Measurements from ENCODE around the gene ATP5PD.
"Not testable (repeated sequence)": the region's sequence is repeated elsewhere in the genome, so short reads cannot be mapped to it uniquely, and the experiment has no call there.

ATP5PD gene

GRCh38 chr17:75013092-75013559, 33.6 kb downstream of the ATP5PD start:
- DNase-seq: no peak

GRCh38 chr17:75012346-75013091, 34.2 kb downstream of the ATP5PD start, which contains the start of gene MRPL58:
TSS of gene MRPL58 (plus strand) at chr17:75012670. CDS start at chr17:75012687, 17 bp downstream.
- no peak for DNase-seq

GRCh38 chr17:75012096-75012345, 34.7 kb downstream of the ATP5PD start:
- no peak for DNase-seq

GRCh38 chr17:75011401-75012095, 35.2 kb downstream of the ATP5PD start:
- DNase-seq: no peak

- no peak for DNase-seq
These were observed 35.9 kb downstream of the ATP5PD start for GRCh38 chr17:75010683-75011400.

DNA sequence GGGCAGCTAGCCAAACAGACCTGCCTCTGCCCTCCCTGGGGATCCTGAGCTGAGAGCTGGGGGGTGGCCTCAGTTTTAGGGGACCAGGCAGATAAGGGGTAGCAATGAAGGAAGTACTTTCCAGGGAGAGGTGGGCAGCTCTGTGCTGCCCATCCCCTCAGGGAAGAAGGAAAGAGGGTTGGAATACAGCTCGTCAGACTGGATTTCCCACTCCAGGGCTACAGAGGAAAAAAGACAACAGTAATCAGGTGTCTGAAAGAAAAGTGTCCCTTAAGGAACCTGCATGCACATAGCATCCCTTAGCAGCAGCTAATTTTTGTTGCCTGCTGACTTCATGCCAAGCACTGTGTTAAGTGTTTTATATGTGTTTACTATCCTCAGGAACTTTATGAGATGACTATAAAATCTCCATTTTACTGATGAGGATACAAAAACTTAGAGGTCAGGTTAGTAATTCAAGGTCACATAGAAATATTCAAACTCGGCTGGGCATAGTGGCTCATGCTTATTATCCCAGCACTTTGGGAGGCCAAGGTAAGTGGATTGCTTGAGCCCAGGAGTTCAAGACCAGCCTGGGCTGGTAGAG, 37.5 kb downstream of the ATP5PD start:
- no peak for DNase-seq

- no peak for DNase-seq
These were observed 38.4 kb downstream of the ATP5PD start for GRCh38 chr17:75008373-75008772.

- DNase-seq: no peak
These were observed 40.1 kb downstream of the ATP5PD start for GRCh38 chr17:75006653-75007052.

GRCh38 chr17:75006084-75006483, 40.7 kb downstream of the ATP5PD start:
- DNase-seq: not testable (repeated sequence)

DNA sequence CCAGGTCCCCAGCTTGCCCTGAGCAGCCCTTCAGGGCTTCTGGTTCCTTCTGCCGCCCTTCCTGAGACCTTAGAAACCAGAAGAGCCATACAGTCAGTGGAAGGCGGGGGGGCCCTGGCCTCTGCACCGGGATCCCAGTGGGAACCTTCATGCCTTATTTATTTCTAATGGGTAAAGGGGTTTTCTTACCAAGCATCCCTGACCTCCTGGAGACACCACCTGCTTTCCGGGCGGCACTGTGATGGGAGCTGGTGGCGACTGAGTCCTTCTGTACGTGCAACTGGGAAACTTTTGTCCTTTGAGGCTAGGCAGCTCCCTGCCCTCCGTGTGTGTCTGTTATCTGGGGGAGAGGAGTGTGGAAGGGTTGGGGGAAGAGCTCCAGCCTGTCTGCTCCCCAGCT, 41.5 kb downstream of the ATP5PD start:
- DNase-seq: no peak

DNA sequence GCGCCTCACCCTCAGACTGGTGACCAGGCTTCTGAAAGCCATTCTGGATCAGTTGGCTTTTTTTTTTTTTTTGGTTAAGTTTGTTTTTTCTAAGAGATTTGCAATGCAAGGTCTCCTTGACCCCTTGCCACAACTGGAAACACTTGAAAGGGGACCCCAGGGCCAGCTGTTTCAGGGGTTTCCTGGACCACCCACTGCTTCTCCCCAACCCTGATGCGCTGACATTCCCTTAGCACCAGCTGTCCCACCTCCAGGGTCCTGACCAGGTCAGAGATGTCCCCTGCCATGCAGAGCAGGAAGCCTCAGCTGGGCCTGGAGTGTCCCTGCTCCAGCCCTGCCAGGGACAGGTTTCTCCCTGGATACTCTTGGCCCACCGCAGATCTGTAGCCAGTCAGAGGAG, 42.4 kb downstream of the ATP5PD start:
- no peak for DNase-seq

- no peak for DNase-seq
These were observed 42.8 kb downstream of the ATP5PD start for GRCh38 chr17:75003957-75004355.

DNA sequence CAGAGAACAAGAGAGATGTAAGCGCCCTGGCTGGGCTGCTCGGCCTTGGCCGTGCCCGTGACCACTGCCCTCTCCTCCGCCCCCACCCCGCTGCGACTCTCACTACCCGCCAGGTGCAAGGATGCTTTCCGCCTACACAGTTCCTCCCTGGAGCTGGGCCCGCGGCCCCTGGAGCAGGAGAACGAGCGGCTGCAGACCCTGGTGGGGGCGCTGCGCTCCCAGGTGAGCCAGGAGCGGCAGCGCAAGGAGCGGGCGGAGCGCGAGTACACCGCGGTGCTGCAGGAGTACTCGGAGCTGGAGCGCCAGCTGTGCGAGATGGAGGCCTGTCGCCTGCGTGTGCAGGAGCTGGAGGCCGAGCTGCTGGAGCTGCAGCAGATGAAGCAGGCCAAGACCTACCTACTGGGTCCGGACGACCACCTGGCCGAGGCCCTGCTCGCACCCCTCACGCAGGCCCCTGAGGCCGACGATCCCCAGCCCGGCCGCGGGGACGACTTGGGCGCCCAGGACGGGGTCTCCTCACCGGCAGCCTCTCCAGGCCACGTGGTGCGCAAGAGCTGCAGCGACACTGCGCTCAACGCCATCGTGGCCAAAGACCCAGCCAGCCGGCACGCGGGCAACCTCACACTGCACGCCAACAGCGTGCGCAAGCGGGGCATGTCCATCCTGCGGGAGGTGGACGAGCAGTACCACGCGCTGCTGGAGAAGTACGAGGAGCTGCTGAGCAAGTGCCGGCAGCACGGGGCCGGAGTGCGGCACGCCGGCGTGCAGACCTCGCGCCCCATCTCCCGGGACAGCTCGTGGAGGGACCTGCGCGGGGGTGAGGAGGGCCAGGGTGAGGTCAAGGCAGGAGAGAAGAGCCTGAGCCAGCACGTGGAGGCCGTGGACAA, 43.5 kb downstream of the ATP5PD start:
- DNase-seq: no peak

DNA sequence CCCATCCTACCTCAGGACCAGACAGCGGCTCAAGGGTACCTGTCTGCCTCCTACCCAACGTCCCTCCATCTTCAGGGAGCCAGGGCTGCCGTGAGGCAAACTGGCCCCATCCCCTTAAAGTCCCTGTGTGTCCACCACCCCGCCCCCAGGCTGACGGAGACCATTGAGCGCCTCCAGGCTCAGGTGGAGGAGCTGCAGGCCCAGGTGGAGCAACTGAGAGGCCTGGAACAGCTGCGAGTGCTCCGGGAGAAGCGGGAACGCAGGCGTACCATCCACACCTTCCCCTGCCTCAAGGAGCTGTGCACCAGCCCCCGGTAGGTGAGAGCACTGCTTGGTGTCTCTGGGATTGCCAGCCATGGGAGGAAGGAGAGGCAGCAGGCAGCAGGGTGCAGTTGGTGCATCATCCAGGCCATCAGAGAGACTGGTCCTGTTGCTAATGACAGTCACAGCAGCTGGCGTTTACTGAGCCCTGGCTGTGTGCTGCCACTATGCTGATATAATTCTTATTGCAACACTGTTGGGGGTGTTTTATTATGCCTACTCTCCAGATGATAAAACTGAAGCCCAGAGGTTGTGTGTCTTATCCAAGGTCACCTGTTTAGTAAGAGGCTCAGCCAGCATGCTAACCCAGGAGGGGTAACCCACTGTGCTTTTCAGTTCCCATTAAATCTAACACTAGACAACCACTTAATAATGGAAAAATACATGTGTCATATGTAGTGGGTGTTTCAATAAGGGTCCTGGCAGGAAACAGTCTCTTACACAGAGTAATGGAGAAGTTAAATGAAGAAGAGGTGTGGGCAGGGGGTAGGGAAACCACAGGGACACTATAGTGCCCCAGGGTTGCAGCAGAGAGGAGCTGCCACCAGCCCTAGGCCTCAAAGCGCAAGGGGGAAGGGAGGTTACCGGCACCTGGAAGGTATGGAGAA, 44.6 kb downstream of the ATP5PD start:
- DNase-seq: no peak

GRCh38 chr17:74999523-74999922, 47.2 kb downstream of the ATP5PD start:
- no peak for DNase-seq

DNA sequence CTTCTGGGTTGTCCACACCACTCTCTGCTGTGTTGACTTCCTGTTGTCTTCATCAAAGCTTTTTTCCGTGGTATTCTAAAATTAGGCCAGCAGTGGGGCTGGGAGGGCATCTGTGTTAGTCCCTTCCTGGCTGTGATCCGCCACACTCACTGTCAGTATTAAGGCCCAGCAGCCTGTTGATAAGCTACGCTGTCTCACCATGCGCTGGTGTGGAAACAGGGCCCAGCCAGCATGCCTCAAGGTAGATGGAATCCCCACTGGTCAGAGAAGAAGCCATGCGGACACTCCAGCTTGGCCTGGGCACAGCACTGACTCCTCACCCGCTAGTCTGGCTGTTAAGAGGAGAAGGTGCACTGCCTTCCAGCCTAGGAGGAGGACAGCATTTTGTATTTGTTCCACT, 48.0 kb downstream of the ATP5PD start:
- DNase-seq: no peak

DNA sequence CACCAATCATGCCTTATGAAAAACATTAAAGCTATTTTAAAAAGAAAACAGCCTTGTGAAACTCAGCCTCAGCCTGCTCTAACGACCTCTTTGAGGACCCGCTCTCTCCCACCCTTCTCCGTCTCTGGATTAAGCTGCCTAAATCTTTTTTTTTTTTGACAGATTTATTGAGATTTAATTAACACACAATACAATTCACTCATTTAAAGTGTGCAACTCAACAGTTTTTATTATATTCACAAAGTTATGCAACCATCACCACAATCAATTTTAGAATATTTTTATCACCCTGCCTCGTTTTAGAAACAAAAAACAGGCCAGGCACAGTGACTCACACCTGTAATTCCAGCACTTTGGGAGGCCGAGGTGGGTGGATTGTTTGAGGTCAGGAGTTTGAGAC, 50.9 kb downstream of the ATP5PD start:
- no peak for DNase-seq

DNA sequence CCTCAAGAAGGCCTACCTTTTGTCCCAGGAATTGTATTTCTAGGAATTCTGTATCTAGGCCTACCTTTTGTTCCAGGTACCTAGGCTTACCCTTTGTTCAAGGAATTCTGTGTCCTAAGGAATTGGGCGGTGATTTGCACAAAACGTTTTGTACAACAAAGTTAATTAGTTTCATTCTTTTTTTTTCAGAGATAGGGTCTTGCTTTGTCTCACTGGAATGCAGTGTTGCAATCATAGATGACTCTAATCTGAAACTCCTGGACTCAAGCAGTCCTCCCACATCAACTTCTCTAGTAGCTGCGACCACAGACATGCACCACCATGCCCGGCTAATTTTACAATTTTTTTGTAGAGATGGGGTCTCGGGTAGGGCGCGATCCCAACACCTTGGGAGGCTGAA, 52.3 kb downstream of the ATP5PD start:
- DNase-seq: no peak

- no peak for DNase-seq
These were observed 54.5 kb downstream of the ATP5PD start for GRCh38 chr17:74992223-74992622.

DNA sequence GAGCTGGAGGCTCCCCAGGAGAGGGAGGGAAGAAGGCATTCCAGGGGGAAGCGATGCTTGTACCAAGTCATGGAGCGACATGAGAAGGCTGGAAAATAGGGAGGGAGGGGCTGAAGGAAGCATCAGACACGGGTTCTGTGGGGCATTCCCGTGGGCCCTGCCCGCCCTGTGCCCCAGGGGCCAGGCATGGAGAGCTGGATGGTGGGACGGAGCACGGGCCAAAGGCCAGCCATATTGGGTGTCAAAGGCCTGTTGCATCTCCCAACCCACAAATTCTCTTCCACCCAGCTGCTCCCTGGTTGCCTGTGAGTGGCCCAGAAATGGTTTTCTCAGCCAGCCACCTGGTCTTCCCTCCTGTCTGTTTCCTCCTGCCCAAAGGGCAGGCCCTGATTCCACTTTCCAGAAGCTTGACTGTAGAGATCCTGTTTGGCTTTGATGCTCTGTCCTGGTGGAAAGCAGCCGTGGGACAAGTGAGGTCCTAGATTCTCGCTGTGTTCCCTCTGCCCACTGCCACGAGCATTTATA, 56.1 kb downstream of the ATP5PD start:
- no peak for DNase-seq

Data from SIG-M5 (cell line).